ENCODE results near the gene SCGB2B2. TPM values are rescaled to one million over a fixed set of nuclear protein-coding genes. Genes with fewer than 3 reads are reported as not detected.
"Not testable (repeated sequence)": the region's sequence is repeated elsewhere in the genome, so short reads cannot be mapped to it uniquely, and the experiment has no call there.

The SCGB2B2 gene
- total RNA-seq, 2 donors from 2014 or later: 0.52 to 0.65 TPM

DNA sequence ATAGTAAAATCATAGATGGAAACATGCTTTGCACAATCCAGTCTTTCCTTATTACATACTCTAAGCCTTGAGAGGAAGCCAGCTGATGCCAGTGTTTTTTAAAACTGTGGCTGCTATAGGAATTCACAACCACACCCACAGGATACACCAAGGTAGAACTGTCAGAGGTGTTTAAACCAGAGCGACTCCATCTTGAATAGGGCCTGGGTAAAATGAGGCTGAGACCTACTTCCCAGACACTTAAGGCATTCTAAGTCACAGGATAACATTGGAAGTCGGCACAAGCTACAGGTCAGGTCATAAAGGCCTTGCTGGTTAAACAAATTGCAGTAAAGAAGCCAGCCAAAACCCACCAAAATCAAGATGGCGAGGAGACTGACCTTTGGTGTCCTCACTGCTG, 1.7 kb downstream of the SCGB2B2 start:
- DNase-seq (no peak), ATAC-seq (no peak)
- intact Hi-C loops (cut with DNase I): loop anchor here in 1 of 2 donors (5.0 to 10.0 kb wide), 2 partner anchors 57 to 120 kb away; partner anchors contain the start of gene ZNF181

DNA sequence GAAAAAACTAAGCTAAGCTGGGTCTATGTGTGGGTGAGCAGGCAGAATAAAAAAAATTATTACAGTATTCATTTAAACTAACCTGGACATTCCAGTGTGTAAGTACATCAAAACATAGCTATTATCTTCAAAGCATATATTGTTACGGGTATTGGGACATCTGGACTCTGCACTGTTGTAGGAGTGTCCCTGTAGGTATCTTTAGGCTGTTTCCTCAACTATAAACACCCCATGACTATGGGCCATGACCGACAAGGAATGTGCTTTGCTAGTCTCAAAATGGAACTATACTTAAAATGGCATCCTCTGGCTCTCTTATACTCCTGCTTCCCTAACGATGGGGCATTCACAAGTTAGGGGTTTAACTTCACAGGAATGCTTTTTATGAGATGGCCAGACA, 3.4 kb downstream of the SCGB2B2 start:
- ATAC-seq: no peak
- intact Hi-C loops (cut with DNase I): loop anchor here in 1 of 2 donors (10.0 kb wide), 1 partner anchor 119 kb away; no protein-coding TSS in a partner anchor
- no peak for DNase-seq

DNA sequence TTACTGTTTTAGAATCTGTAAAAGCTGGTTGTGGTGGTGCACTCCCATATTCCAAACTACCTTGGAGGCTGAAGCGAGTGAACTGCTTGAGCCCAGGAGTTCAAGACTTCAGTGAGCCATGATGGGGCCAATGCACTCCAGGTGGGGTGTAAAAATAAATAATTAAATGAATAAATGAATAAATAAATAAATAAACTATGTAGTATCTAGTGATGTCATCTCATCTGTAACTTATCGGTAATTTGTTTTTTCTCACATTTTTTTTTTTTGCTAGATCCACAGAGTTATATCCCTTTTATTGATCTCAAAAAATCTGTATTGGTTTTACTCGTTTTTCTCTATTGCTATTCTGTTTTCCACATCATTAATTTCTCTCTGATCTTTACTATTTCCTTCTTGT, 5.0 kb downstream of the SCGB2B2 start:
- intact Hi-C loops (cut with DNase I): loop anchor here in 1 of 2 donors (10.0 kb wide), 1 partner anchor 117 kb away; no protein-coding TSS in a partner anchor
- no peak for ATAC-seq

DNA sequence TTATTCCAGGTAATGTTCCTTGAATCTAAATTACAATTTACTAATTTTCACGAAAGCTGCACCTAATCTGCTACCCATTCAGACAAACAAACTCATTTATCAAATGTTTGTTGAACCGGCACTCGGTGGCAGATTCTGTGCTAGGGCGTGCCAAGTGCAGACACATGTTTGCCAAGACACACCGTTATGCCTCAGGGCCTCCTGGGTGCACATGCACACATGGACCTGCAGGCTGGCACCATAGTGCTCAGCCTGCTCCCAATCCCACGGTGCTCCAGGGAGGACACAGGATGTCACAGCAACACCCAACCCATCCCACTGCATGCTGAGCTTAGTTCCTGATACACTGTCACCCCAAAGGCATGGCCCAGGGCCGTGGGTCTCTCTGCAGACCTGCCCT, 7.7 kb downstream of the SCGB2B2 start:
- DNase-seq (no peak), ATAC-seq (no peak)
- intact Hi-C loops (cut with DNase I): no loop called here

More for the DNA sequence above, 5.0 kb downstream of the SCGB2B2 start:
- DNase-seq: no peak

DNA sequence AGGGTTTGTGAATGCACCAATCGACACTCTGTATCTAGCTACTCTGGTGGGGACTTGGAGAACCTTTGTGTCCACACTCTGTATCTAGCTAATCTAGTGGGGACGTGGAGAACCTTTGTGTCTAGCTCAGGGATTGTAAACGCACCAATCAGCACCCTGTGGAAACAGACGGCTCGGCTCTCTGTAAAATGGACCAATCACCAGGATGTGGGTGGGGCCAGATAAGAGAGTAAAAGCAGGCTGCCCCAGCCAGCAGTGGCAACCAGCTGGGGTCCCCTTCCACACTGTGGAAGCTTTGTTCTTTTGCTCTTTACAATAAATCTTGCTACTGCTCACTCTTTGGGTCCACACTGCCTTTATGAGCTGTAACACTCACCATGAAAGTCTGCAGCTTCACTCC, 8.3 kb downstream of the SCGB2B2 start:
- intact Hi-C loops (cut with DNase I); DNase-seq; ATAC-seq: not testable (repeated sequence)

DNA sequence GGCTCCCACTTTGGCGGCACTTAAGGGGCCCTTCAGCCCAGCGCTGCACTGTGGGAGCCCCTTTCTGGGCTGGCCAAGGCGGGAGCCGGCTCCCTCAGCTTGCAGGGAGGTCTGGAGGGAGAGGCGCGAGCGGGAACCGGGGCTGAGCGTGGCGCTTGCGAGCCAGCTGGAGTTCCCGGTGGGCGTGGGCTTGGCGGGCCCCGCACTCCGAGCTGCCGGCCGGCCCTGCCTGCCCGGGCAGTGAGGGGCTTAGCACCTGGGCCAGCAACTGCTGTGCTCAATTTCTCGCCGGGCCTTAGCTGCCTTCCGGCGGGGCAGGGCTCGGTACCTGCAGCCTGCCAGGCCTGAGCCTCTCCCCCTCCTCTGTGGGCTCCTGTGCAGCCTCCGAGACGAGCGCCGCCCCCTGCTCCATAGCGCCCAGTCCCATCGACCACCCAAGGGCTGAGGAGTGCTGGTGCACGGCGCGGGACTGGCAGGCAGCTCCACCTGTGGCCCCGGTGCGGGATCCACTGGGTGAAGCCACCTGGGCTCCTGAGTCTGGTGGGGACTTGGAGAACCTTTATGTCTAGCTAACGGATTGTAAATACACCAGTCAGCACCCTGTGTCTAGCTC, 8.8 kb downstream of the SCGB2B2 start:
- DNase-seq; intact Hi-C loops (cut with DNase I); ATAC-seq: not testable (repeated sequence)

DNA sequence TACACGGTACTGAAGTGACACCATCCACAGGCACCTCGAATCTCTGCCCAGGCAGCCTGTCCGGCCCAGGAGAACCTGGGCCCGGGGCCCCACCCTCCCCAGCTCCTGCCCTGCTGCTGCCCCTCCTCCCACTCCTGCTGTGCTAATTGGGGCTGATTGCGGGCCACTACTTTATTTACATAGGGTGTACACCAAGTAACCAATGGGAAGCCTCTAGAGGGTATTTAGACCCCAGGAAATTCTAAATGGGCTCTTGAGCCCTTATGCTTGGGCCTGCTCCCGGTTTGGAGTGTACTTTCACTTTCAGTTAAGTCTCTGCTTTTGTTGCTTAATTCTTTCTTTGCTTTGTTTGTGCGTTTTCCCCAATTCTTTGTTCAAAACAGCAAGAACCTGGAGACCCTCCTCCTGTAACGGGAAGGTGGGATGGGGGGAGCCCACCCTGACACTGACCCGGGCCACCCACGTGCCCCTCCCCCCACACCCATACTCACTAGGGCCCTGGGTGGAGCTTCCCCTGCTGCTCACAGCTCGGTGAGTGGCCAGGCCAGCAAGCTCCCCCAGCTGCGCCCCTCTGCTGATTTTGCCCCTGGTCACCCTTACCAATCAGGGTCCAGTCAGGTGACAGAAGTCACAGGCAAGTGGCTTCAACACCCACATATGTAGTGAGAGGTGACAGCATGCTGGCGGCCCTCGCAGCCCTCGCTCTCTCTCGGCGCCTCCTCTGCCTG, 9.4 kb downstream of the SCGB2B2 start:
- ATAC-seq: peak; percentile 46 to 51
- DNase-seq: no peak
- intact Hi-C loops (cut with DNase I): no loop called here

DNA sequence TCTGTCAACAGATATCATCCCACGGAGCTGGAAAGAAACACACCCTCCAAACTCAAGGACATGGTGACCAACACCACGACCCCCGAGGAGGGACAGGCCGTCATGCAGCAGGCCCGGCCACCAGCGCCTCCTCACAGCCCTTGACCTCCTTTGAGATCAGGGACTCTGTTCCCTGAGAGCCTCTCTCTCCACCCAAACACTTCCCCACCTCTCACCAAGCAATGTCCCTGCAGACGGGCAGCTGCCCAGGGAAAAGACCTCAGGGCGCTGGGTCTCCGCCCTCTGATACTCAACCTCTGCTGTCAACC, 10.0 kb downstream of the SCGB2B2 start:
- DNase-seq: no peak
- intact Hi-C loops (cut with DNase I): no loop called here

DNA sequence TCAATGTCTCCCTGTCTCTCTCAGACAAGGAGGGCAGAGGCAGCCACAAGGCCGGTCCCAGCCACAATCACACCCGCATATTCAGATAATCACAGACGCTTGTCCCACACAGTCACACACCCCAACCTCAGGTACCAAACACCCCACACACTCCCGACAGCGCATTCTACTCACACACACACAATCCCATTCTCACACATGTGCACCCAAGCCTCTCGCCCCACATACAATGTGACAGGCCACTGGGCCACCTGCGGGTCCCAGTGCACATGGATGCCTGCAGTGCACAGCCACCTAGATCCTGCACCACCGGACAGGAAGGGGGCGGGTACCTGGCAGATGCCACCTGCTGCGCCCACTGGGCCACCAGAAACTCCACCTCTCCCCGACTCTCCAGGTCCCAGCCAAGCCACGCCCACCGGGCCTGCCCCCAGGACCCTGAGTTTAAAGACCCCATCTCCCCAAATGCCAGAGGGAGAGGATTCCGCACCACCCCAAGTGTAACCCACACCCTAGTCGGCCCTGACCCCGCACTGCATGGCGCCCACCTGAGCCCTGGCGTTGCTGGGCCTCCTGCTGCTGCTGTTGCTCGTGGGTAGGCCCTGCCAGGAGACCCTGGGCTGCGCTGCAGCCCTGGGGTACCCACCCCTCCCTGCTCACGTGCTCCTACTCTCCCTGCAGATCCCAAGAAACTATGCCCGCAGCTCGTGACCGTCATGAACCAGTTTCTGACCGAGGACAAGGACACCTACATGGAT, 10.6 kb downstream of the SCGB2B2 start:
- ATAC-seq: no peak
- DNase-seq: no peak
- intact Hi-C loops (cut with DNase I): no loop called here

More for the DNA sequence above, 10.0 kb downstream of the SCGB2B2 start:
- no peak for ATAC-seq

DNA sequence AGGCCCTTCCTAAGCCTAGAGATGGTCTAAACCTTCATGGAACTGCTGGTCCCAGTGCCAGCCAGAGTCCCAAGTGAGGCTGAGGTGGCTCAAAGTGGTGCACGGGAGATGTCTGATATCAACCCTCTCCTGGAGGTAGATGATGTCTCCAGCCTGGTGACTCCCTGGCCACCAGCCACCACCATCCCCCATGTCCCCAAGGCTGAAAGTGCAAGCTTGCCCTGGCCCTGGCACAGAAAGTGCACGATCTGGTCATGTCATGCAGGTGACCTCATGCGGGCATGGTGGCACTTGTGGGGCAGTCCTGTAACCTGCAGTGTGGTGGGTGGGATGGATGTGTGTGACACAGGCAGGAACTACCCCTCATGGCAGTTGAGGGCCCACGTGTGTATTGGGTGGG, 11.7 kb downstream of the SCGB2B2 start:
- DNase-seq; intact Hi-C loops (cut with DNase I); ATAC-seq: not testable (repeated sequence)

DNA sequence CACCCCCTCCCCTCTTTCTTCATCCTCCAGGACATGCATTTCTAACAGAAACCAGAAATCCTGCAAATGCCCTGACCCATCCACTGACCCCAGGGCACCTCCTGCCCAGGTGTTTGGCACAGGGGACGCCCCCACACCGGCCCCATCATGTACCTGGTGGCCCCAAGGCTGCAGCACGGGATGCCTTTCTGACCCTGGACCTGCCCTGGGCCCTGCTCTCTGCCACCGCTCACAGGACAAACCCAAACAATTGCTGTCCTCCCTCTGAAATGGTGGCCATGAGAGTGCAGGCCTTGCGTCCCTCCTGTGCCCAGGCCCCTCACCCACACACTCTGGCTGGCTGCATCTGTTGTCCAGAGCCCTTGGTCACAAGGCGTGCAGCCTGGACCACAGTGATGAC, 12.1 kb downstream of the SCGB2B2 start:
- ATAC-seq: no peak
- DNase-seq: no peak
- intact Hi-C loops (cut with DNase I): no loop called here

DNA sequence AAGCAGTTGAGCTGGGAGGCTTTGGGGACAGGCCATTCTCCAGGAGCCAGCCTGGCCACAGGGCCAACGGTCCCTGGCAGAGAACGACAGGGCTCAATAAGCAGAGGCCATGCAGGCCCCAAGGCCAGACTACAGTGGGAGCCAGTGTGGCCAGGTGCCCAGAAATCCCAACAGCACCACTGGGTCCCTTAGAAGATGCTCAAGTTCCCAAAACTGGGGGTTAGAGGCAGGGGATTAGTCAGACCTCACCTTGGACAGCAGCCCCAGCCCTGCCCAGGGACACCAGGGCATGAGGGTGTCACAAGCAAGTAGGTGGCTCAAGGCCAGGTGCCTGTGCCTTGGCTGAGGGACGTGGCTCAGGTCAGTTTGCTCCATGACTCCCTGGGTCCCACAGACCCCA, 12.8 kb downstream of the SCGB2B2 start:
- ATAC-seq (peak in 1 of 2 donors; percentile 37), DNase-seq (no peak)
- intact Hi-C loops (cut with DNase I): no loop called here

DNA sequence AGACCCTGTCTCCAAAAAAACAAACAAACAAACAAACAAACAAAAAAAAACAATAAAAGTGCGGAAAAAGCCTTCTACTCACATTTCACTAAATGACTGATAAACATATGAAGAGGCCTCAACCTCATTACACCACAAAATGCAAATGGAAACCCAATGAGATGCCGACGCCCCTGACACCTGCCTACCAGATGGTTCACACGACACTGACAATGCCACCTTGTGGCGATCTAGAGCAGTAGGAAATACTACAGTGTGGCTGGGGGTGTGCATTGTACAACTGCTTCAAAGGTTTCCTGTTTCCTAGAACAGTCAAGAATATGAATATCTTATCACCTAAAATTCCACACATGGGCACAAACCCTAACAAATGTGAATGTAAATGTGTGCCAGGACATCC, 14.0 kb downstream of the SCGB2B2 start:
- ATAC-seq (peak in 1 of 2 donors; percentile 32), DNase-seq (no peak)
- intact Hi-C loops (cut with DNase I): no loop called here

DNA sequence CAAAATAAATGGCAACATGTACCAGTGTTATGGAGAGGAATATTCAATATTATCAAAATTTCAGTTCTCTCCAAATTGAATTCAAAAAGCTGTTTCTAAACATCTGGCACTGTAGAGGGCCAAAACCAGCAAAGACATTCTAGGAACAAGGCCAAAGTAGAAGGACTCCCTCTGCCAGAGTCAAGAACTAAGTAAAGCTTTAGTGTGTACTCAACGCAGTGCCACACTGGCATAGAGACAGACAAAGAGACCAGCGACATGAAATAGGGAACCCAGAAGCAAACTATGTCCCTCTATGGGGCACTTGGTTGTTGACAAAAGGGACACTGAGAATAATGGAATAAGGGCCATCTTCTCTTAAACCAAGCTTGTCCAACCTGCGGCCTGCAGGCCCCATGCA, 15.6 kb downstream of the SCGB2B2 start:
- no peak for DNase-seq
- peak; percentile 61 to 81 for ATAC-seq
- intact Hi-C loops (cut with DNase I): no loop called here

DNA sequence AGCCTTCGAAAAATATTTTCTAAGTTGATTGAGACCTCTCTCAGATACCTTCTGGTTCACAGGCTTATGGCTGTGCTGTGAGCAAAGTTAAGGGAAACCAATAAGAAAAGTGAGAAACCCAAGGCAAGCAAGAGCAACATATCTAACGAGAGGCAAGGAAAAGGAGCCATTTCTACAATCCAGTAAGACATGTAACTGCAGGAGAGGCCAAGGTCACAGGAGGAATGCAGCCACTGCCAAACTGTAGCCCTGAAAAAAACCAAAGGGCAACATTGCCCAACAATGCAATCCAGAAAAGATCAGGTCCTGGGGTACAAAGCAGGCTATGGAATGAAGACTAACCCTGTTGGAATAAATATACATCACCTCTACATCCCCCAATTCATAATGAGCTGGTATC, 21.3 kb downstream of the SCGB2B2 start:
- ATAC-seq (no peak), DNase-seq (no peak)
- intact Hi-C loops (cut with DNase I): no loop called here

DNA sequence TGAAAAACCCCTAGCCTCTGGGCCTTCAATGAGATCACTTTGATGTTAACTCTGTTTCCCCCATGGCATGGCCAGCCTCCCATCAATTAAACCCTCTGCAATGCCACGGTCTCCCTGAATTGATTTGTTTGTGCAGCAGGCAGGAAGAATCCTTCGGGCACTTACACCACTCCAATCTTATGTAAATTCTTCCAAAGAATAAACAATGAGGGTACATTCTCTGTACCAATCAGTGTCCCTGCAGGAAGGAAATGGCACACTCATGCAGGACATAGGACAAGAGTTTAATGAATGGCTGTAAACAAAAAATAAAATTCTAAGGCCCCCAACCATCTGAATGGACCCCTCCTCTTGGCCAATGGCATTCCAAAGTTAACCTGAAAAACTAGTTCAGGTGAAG, 22.2 kb downstream of the SCGB2B2 start:
- no peak for ATAC-seq
- intact Hi-C loops (cut with DNase I): no loop called here
- no peak for DNase-seq

DNA sequence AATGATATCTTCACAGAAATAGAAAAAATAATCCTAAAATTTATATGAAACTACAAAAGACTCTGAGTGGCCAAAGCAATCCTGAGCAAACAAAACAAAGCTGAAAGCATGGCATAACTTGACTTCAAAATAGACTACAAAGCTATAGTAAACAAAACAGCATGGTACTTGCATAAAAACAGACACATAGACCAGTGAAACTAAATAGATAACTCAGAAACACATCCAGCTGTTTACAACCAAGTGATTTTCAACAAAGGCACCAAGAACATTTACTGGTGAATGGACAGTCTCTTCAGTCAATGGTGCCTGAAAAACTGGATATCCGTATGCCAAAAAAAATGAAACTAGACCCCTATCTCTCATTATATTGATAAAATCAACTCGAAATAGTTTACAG, 25.2 kb downstream of the SCGB2B2 start:
- DNase-seq (no peak), ATAC-seq (no peak)
- intact Hi-C loops (cut with DNase I): no loop called here

DNA sequence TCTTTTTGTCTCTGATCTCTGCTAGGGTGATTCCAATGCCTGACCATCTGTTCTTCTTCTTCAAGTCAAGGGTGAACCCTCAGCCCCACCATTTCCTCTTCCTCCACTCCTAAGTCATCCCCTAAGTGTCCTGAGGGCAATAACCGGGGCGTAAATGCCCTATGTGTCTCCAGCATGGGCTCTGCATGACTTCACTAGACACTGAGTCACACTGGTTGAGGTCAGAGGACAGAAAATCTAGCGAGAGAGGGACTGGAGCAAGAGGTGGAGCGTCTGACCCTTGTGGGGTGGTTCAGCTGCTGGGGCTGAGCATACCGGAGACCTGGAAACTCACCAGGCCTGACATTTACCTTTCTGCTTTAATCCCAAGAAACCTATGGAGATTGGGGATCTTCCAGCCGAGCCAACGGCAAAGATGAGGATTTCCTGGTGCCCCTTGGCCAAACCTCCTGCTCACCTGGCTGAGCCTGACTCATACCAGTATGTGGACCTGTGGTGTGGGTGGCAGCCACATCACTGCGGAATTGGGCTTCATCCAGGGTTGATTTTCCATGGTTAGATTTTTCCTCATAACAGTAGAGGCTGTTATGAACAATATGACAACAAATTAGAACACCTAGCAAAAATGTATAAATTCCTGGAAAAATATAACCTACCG, 26.9 kb downstream of the SCGB2B2 start:
- ATAC-seq (no peak), DNase-seq (no peak)
- intact Hi-C loops (cut with DNase I): no loop called here

DNA sequence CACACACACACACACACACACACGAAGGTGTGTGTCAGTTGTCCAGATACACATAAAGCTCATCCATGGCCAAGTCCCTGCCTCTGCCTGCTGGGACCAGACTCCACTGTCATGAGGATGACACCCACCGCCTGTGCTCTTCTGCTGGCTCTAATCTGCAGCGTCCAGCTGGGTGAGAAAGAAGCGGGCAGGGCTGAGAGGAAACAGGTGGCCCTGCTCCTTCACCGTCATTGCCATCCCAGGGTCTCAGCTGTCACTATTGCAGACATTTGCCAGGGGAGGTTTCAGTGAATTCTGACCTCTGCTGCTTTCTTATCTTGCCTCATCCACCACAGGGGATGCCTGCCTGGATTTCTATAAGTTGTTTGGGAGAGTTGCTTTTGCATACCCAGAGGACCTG, 31.4 kb downstream of the SCGB2B2 start:
- ATAC-seq: peak; percentile 57 to 73
- DNase-seq: no peak
- intact Hi-C loops (cut with DNase I): no loop called here

DNA sequence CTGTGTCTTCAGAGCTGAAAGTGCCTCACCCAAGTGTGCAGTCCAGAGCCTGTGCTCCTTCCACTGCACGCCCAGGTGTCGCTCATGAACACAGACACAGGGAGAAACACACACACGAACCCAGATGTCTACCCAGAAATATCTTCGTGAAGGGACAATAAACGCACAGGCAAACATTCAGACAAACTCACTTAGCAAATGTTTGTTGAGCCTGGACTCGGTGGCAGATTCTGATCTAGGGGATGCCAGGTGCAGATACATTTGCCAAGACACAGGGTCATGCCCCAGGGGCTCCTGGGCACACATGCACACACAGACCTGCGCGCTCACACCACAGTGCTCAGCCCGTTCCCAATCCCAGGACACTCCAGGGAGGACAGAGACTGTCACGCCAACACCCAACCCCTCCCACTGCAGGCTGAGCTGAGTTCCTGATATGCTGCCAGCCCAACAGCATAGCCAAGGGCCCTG, 31.9 kb downstream of the SCGB2B2 start:
- ATAC-seq: peak; percentile 63 to 81

More for the DNA sequence above, 31.9 kb downstream of the SCGB2B2 start:
- intact Hi-C loops (cut with DNase I): no loop called here
- no peak for DNase-seq

All from left cardiac atrium (tissue), 4 donors.